ENCODE data around the gene TRABD2A.

The TRABD2A gene

GRCh38 chr2:84849271-84849952 is 31.5 kb downstream of the TRABD2A start:
- FAIRE-seq, result no peak

- no peak for FAIRE-seq
These were observed 33.4 kb downstream of the TRABD2A start for GRCh38 chr2:84847326-84848050.

GRCh38 chr2:84846741-84847142 is 34.1 kb downstream of the TRABD2A start:
- FAIRE-seq, result no peak

GRCh38 chr2:84846041-84846663 is 34.7 kb downstream of the TRABD2A start:
- no peak for FAIRE-seq

GRCh38 chr2:84844141-84844540 is 36.7 kb downstream of the TRABD2A start:
- FAIRE-seq, result no peak

GRCh38 chr2:84841577-84841976 is 39.3 kb downstream of the TRABD2A start:
- no peak for FAIRE-seq

- FAIRE-seq, result no peak
These were observed 40.6 kb downstream of the TRABD2A start for GRCh38 chr2:84840306-84840705.

GRCh38 chr2:84839851-84840250 is 41.0 kb downstream of the TRABD2A start:
- FAIRE-seq, result no peak

GRCh38 chr2:84838434-84839145 is 42.3 kb downstream of the TRABD2A start:
- no peak for FAIRE-seq

GRCh38 chr2:84836215-84836614 is 44.7 kb downstream of the TRABD2A start:
- FAIRE-seq, result no peak

- no peak for FAIRE-seq
These were observed 47.3 kb downstream of the TRABD2A start for GRCh38 chr2:84833481-84834150.

- no peak for FAIRE-seq
These were observed 48.0 kb downstream of the TRABD2A start for GRCh38 chr2:84832772-84833461.

- no peak for FAIRE-seq
These were observed 50.0 kb downstream of the TRABD2A start for GRCh38 chr2:84830758-84831500.

- no peak for FAIRE-seq
These were observed 50.8 kb downstream of the TRABD2A start for GRCh38 chr2:84830095-84830494.

GRCh38 chr2:84829693-84830092 is 51.2 kb downstream of the TRABD2A start:
- FAIRE-seq, result no peak

- no peak for FAIRE-seq
These were observed 52.8 kb downstream of the TRABD2A start for GRCh38 chr2:84827978-84828575.

GRCh38 chr2:84823788-84824187 is 57.1 kb downstream of the TRABD2A start:
- no peak for FAIRE-seq

GRCh38 chr2:84823229-84823628 is 57.7 kb downstream of the TRABD2A start:
- FAIRE-seq, result no peak

- FAIRE-seq, result no peak
These were observed 59.1 kb downstream of the TRABD2A start for GRCh38 chr2:84821806-84822205.

- FAIRE-seq, result no peak
These were observed 63.6 kb downstream of the TRABD2A start for GRCh38 chr2:84817239-84817655.

GRCh38 chr2:84816426-84817026 is 64.4 kb downstream of the TRABD2A start:
- no peak for FAIRE-seq
